Measurements from ENCODE around the gene FBXO21. TPM values are rescaled to one million over a fixed set of nuclear protein-coding genes. Genes with fewer than 3 reads are reported as not detected.
"Not testable (repeated sequence)": the region's sequence is repeated elsewhere in the genome, so short reads cannot be mapped to it uniquely, and the experiment has no call there.

FBXO21 gene
- total RNA-seq, 4 donors from 2014 or later: 38.4 to 54.4 (median 48.6) TPM

DNA sequence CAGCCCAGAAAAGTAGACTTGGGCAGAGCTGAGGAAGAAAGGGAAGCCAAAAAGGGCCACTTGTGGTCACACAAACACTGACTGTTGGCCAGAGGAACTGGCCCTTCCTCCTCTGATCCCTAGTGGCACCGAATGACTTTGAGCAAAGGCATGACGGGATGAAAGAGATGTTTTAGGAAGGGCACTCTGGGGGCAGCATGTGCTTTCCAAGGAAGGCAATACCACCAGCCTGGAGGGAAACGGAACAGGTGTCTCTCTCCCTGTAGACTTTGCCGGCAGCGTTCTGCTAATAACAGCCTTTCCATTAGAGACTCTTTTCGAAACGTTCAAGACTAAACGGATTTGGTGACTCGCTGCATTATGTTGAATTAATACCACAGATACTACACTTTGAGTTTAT lies 12.3 kb upstream of the FBXO21 start:
- H3K27ac ChIP-seq: no peak overlapping the region
- H3K36me3 ChIP-seq: no peaks in the 10 kb centered on the region
- no peak overlapping the region for H3K4me3 ChIP-seq
- H3K9me3 ChIP-seq: no peaks in the 10 kb centered on the region
- H3K4me1 ChIP-seq: peaks cover 0 to 5% (median 0%) of the 10 kb centered on the region in 3 donors
- DNase-seq: no peak
- H3K27me3 ChIP-seq: peaks cover 0 to 25% (median 0%) of the 10 kb centered on the region in 4 donors
- intact Hi-C loops (cut with DNase I): no loop called here
- 75 to 83% methylated on average over 9 of the region's 9 CpGs for WGBS, 2 donors
- TF ChIP-seq, protein P1, sequence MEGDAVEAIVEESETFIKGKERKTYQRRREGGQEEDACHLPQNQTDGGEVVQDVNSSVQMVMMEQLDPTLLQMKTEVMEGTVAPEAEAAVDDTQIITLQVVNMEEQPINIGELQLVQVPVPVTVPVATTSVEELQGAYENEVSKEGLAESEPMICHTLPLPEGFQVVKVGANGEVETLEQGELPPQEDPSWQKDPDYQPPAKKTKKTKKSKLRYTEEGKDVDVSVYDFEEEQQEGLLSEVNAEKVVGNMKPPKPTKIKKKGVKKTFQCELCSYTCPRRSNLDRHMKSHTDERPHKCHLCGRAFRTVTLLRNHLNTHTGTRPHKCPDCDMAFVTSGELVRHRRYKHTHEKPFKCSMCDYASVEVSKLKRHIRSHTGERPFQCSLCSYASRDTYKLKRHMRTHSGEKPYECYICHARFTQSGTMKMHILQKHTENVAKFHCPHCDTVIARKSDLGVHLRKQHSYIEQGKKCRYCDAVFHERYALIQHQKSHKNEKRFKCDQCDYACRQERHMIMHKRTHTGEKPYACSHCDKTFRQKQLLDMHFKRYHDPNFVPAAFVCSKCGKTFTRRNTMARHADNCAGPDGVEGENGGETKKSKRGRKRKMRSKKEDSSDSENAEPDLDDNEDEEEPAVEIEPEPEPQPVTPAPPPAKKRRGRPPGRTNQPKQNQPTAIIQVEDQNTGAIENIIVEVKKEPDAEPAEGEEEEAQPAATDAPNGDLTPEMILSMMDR (IDR thresholded peaks at IDR 0.05): no peak
- no peak for TF ChIP-seq POLR2A (IDR thresholded peaks at IDR 0.05)

DNA sequence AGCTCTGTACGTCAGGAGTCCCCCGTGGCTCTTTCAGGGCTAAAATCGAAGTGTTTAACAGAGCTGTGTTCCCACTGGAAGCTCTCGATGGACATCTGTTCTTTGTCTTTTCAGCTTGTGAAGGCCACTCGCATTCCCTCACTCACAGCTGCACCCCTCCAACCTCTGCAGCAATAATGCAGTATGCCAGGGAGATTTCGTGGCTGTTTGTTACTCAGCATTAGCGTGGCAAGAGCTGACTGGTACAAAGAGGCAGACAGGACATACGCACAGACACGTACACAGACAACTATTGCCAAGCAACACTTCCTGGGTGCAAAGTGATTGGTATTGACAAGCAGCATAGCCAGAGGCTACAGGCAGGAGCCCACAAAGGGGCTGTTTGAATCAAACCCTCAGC lies 11.8 kb upstream of the FBXO21 start:
- Histone ChIP-seq H3K4me3 (no peak overlapping the region), H3K9me3 (no peaks in the 10 kb centered on the region), H3K27me3 (peaks cover 0 to 20% (median 0%) of the 10 kb centered on the region in 4 donors), H3K27ac (no peak overlapping the region), H3K36me3 (no peaks in the 10 kb centered on the region), H3K4me1 (peaks cover 0 to 5% (median 0%) of the 10 kb centered on the region in 3 donors)
- intact Hi-C loops (cut with DNase I): no loop called here
- WGBS, 2 donors: 80% methylated on average over 9 of the region's 9 CpGs
- TF ChIP-seq POLR2A (IDR thresholded peaks at IDR 0.05): no peak
- TF ChIP-seq, protein P1 (IDR thresholded peaks at IDR 0.05): no peak
- DNase-seq: no peak

DNA sequence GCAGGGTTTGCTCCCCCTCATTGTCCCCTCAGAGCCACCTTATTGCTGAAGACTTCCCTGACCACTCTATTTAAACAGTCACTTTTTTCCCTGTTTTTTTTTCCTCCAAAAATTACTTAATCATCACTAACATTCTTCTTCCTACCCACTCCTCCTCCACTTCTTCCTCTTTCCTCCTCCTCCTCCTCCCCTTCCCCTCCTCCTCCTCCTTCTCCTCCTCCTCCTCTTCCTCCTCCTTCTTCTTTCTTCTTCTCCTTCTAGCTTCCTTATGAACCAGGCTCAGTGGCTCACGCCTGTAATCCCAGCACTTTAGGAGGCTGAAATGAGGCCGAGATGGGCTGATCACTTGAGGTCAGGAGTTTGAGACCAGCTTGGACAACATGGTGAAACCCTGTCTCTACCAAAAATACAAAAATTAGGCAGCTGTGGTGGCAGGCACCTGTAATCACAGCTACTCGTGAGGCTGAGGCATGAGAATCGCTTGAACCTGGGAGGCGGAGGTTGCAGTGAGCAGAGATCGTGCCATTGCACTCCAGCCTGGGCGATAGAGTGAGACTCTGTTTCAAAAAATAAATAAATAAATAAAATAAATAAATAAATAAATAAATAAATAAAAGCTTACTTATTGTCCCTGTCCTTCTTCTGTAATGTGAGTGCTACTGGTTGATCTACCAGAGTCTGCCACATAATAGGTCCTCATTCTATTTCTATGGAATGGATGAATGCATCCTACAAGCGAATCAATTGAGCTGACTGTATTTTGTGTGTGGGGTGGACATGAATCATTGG lies 9.9 kb upstream of the FBXO21 start:
- DNase-seq; intact Hi-C loops (cut with DNase I); H3K36me3 ChIP-seq: not testable (repeated sequence)

DNA sequence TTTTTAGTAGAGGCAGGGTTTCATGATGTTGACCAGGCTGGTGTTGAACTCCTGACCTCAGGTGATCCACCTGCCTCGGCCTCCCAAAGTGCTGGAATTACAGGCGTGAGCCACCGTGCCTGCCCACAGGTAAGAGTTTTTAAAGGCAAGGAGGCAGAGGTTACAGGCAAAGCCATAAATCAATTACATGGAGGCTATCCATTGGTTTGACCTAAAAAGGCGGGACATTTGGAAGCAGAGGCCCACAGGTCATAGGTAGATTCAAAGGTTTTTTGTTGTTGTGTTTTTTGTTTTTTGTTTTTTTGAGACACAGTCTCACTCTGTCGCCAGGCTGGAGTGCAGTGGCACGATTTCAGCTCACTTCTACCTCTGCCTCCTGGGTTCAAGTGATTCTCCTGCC lies 6.1 kb upstream of the FBXO21 start:
- H3K36me3 ChIP-seq; intact Hi-C loops (cut with DNase I); H3K27me3 ChIP-seq; H3K27ac ChIP-seq; DNase-seq; H3K4me3 ChIP-seq; H3K9me3 ChIP-seq: not testable (repeated sequence)
- peaks cover 0 to 11% (median 0%) of the 10 kb centered on the region in 3 donors for H3K4me1 ChIP-seq
- 85 to 91% methylated on average over 6 of the region's 6 CpGs for WGBS, 2 donors

More for the DNA sequence above, 9.9 kb upstream of the FBXO21 start:
- not testable (repeated sequence) for H3K4me1 ChIP-seq, H3K27ac ChIP-seq, H3K4me3 ChIP-seq, H3K9me3 ChIP-seq, H3K27me3 ChIP-seq
- 88 to 91% methylated on average over 7 to 8 of the region's 8 CpGs for WGBS, 2 donors

DNA sequence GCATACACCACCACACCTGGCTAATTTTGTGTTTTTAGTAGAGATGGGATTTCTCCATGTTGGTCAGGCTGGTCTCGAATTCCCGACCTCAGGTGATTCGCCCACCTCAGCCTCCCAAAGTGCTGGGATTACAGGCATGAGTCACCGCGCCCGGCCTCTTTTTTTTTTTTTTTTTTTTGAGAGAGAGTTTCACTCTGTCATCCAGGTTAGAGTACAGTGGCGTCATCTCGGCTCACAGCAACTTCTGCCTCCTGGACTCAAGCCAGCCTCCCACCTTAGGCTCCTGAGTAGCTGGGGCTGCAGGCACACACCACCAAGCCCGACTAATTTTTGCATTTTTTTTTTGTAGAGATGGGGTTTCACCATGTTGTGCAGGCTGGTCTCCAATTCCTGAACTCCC lies 4.8 kb upstream of the FBXO21 start:
- H3K36me3 ChIP-seq; H3K27me3 ChIP-seq; H3K9me3 ChIP-seq; H3K4me3 ChIP-seq; DNase-seq; intact Hi-C loops (cut with DNase I); H3K27ac ChIP-seq: not testable (repeated sequence)
- H3K4me1 ChIP-seq: peaks cover 0 to 19% (median 4%) of the 10 kb centered on the region in 3 donors
- 28 to 81% methylated on average over 6 to 9 of the region's 9 CpGs for WGBS, 2 donors

DNA sequence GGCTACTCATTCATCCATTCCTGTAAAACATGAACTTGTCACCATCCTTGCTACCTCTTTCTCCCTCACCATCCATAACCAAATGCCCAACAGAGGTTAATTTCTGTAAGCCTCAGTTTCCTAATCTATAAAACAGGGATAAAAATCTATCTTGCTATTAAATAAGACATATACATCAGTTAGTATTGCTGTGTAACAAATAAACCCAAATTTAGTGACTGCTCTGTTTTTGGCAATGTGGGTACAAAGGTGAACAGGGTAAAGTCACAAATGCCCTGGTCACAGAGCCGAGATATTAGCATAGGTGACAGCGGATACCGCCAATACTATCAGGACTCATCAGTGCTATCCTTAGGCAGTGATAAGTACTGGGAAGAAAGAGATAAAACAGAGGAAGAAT lies 3.6 kb upstream of the FBXO21 start:
- Histone ChIP-seq H3K27ac (no peak overlapping the region), H3K9me3 (no peaks in the 10 kb centered on the region), H3K36me3 (no peaks in the 10 kb centered on the region), H3K27me3 (no peaks in the 10 kb centered on the region), H3K4me3 (no peak overlapping the region), H3K4me1 (peaks cover 5 to 22% (median 10%) of the 10 kb centered on the region in 3 donors)
- DNase-seq: no peak
- intact Hi-C loops (cut with DNase I): no loop called here
- no peak for TF ChIP-seq POLR2A (IDR thresholded peaks at IDR 0.05)
- TF ChIP-seq, protein P1 (IDR thresholded peaks at IDR 0.05): no peak
- WGBS, 2 donors: 75 to 78% methylated on average over 3 of the region's 3 CpGs

DNA sequence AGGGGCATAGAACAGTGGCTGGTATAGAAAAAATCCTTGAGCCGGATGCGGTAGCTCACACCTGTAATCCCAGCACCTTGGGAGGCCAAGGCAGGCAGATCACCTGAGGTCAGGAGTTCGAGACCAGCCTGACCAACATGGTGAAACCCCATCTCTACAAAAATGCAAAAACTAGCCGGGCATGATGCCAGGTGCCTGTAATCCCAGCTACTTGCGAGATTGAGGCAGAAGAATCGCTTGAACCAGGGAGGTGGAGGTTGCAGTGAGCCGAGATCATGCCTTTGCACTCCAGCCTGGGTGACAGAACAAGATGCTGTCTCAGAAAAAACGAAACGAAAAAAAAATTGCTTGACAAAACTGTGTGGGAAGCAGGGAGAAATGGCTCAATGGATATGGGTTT lies 2.3 kb upstream of the FBXO21 start:
- 80 to 88% methylated on average over 9 of the region's 9 CpGs for WGBS, 2 donors
- H3K9me3 ChIP-seq; H3K36me3 ChIP-seq; H3K4me3 ChIP-seq; H3K27ac ChIP-seq; H3K27me3 ChIP-seq; intact Hi-C loops (cut with DNase I); DNase-seq: not testable (repeated sequence)
- H3K4me1 ChIP-seq: peaks cover 10 to 35% (median 14%) of the 10 kb centered on the region in 3 donors
